IPS-18a (cell line): ENCODE results near the gene S100A2.
"Not testable (repeated sequence)": the region's sequence is repeated elsewhere in the genome, so short reads cannot be mapped to it uniquely, and the experiment has no call there.

ENCODE experiments used
- H3K27ac ChIP-seq: one replicate; pipeline ENCODE4 v1.5.1; 2013; ENCODE audit warnings: low read length
- H3K27me3 ChIP-seq: one replicate; pipeline ENCODE4 v1.6.1; 2013; ENCODE audit warnings: mild to moderate bottlenecking, low read length; ENCODE audit not compliant: control insufficient read depth, insufficient read depth
- H3K36me3 ChIP-seq: one replicate; pipeline ENCODE4 v1.6.1; 2013; ENCODE audit warnings: low read depth, low read length; ENCODE audit not compliant: control insufficient read depth
- H3K4me1 ChIP-seq: one replicate; pipeline ENCODE4 v1.6.1; 2013; ENCODE audit warnings: low read depth, low read length; ENCODE audit not compliant: control insufficient read depth
- H3K4me3 ChIP-seq: one replicate; pipeline ENCODE4 v1.5.1; 2013; ENCODE audit warnings: low read length
- H3K9ac ChIP-seq: one replicate; pipeline ENCODE4 v1.6.1; 2013; ENCODE audit warnings: mild to moderate bottlenecking, low read length, moderate library complexity
- H3K9me3 ChIP-seq: one replicate; pipeline ENCODE4 v1.6.1; 2013; ENCODE audit warnings: low read depth, low read length; ENCODE audit not compliant: control insufficient read depth

S100A2 gene

GRCh38 chr1:153534226-153534924, 31.3 kb downstream of the S100A2 start:
- Histone ChIP-seq H3K27me3 (peaks cover 6% of the 10 kb centered on the region), H3K4me1 (peaks cover 31% of the 10 kb centered on the region), H3K9me3 (no peaks in the 10 kb centered on the region), H3K4me3 (no peak overlapping the region), H3K36me3 (no peaks in the 10 kb centered on the region), H3K9ac (no peak overlapping the region), H3K27ac (no peak overlapping the region)

GRCh38 chr1:153533689-153534201, 31.9 kb downstream of the S100A2 start:
- Histone ChIP-seq H3K9me3 (no peaks in the 10 kb centered on the region), H3K4me1 (peaks cover 31% of the 10 kb centered on the region), H3K9ac (no peak overlapping the region), H3K27me3 (peaks cover 6% of the 10 kb centered on the region), H3K36me3 (no peaks in the 10 kb centered on the region), H3K4me3 (peak overlapping the region; percentile 38), H3K27ac (no peak overlapping the region)

DNA sequence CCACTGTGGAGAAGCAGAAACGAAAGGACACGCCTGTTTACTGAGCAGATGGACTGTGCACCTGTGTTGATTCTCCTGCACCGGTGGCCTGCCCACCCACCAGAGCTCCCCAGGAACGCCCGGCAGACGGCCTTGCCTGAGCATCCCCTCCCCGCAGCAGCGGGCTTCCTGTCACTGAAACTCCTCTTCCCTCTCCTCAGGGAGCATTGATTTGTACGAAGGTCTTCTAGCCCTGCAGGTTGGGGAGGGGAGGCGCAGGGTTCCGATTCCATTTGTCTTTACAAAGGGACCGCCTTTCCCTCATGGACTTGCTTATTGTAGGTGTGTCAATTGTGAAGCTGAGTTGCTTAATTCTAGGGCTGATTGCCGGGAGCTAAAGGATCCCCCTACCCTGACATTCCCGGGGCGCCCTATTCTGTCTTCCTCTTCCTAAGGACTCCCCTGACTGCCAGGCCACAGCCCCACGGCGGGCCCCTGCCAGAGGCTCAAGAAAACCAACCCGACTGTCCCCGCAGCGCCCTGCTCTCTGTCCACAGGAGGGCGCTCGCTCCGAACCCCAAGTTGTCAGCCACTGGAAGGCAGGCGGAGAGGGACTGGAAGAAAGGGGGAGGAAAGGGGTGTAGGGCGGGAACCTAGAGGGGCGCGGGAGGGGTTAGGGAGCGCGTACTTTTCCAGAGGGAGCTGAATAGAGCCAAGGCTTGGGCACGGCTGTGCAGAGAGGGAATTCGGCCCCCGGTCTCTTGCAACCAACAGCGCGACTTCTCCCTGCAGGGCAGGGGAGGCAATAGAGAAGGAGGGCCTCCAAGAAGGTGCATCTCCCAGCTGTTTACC, 32.7 kb downstream of the S100A2 start:
- H3K36me3 ChIP-seq: no peaks in the 10 kb centered on the region
- peak overlapping the region; percentile 38 for H3K4me3 ChIP-seq
- no peaks in the 10 kb centered on the region for H3K9me3 ChIP-seq
- peaks cover 6% of the 10 kb centered on the region for H3K27me3 ChIP-seq
- no peak overlapping the region for H3K9ac ChIP-seq
- H3K4me1 ChIP-seq: peaks cover 29% of the 10 kb centered on the region
- no peak overlapping the region for H3K27ac ChIP-seq

- Histone ChIP-seq H3K9ac (no peak overlapping the region), H3K4me3 (no peak overlapping the region), H3K27ac (no peak overlapping the region), H3K4me1 (peaks cover 31% of the 10 kb centered on the region), H3K36me3 (no peaks in the 10 kb centered on the region), H3K9me3 (no peaks in the 10 kb centered on the region), H3K27me3 (peaks cover 6% of the 10 kb centered on the region)
These were observed 33.5 kb downstream of the S100A2 start for GRCh38 chr1:153532181-153532580.

DNA sequence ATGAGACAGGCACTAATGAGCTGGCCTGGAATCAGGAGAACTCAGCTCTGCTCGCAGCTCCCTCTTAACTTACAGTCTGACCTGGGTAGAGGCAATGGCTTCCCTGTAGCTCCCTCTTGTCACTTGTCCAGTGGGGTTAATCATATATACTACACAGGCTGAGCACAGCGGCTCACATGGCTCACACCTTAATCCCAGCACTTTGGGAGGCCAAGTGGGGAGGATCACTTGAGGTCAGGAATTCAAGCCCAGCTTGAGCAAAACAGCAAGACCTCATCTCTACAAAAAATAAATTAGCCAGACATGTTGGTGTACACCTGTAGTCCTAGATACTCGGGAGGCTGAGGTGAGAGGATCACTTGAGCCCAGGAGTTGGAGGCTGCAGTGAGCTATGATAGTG, 34.0 kb downstream of the S100A2 start:
- Histone ChIP-seq H3K36me3 (no peaks in the 10 kb centered on the region), H3K9ac (no peak overlapping the region), H3K4me1 (peaks cover 31% of the 10 kb centered on the region), H3K9me3 (no peaks in the 10 kb centered on the region), H3K27ac (no peak overlapping the region), H3K27me3 (peaks cover 6% of the 10 kb centered on the region), H3K4me3 (no peak overlapping the region)

DNA sequence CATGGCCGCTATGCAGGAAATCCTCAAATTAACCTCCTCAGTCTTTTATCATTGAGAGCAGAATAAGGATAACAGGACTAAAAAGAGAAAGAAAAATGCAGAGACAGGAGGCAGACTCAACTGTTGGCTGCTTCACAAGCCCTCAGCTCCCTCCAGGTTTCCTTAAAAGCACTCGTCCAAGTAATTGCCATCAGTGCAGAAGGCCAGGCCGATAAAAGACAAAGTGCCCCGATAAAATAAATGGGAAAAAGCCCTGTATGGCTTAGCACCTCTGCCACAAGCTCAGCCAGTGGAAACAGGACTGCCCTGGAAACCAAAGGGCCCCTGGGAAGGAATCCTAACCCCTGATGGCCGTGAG, 38.0 kb downstream of the S100A2 start:
- Histone ChIP-seq H3K27ac (no peak overlapping the region), H3K9ac (no peak overlapping the region), H3K27me3 (no peaks in the 10 kb centered on the region), H3K4me1 (peaks cover 15% of the 10 kb centered on the region), H3K9me3 (no peaks in the 10 kb centered on the region), H3K4me3 (no peak overlapping the region), H3K36me3 (no peaks in the 10 kb centered on the region)

DNA sequence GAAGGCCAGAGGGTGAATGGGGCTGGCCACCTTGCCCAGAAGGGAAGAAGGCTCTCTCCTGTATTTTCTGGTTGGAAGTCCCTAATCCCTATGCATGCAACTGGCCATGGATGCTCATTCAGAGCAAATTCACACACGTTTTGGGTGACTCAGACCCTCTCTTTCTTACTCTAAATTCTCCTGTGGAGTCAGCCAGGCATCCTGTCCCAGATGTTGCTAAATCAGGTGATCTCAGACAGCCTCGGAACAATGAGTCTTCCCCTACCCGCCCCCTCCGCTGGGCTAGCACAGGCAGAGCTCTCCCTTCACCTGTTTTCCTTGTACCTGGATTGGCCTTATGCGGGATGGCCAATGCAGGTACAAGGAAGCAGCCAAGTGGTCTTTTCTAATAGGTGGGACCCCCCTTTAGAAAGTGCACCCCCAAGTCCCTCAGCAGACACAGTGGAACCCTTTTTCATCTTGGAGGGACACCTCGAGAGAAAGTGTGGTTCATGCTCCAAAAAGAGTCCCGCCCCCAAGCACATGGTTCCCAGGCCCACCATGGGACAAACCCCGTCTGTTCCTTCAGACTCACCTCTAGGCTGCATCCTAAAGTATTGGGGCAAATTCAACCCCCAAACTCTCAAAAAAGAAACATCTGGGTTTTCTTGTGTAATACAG, 38.5 kb downstream of the S100A2 start:
- Histone ChIP-seq H3K9ac (no peak overlapping the region), H3K4me3 (no peak overlapping the region), H3K4me1 (peaks cover 10% of the 10 kb centered on the region), H3K36me3 (no peaks in the 10 kb centered on the region), H3K9me3 (no peaks in the 10 kb centered on the region), H3K27ac (no peak overlapping the region), H3K27me3 (no peaks in the 10 kb centered on the region)

GRCh38 chr1:153526132-153526543, 39.5 kb downstream of the S100A2 start:
- H3K9me3 ChIP-seq: no peaks in the 10 kb centered on the region
- H3K36me3 ChIP-seq: no peaks in the 10 kb centered on the region
- H3K9ac ChIP-seq: no peak overlapping the region
- H3K4me1 ChIP-seq: peaks cover 8% of the 10 kb centered on the region
- no peak overlapping the region for H3K27ac ChIP-seq
- no peaks in the 10 kb centered on the region for H3K27me3 ChIP-seq
- no peak overlapping the region for H3K4me3 ChIP-seq

GRCh38 chr1:153525088-153525728, 40.4 kb downstream of the S100A2 start:
- no peak overlapping the region for H3K27ac ChIP-seq
- no peaks in the 10 kb centered on the region for H3K9me3 ChIP-seq

DNA sequence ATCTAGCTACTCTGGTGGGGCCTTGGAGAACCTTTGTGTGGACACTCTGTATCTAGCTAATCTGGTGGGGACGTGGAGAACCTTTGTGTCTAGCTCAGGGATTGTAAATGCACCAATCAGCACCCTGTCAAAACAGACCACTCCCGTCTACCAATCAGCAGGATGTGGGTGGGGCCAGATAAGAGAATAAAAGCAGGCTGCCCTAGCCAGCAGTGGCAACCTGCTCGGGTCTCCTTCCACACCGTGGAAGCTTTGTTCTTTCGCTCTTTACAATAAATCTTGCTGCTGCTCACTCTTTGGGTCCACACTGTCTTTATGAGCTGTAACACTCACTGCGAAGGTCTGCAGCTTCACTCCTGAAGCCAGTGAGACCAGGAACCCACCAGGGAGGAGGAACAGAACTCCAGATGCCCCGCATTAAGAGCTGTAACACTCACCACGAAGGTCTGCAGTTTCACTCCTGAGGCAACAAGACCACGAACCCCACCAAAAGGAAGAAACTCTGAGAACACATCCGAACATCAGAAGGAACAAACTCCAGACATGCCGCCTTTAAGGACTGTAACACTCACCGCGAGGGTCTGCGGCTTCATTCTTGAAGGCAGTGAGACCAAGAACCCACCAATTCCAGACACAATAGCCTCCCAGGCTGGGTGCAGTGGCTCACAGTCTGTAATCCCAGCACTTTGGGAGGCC, 43.1 kb downstream of the S100A2 start:
- not testable (repeated sequence) for H3K36me3 ChIP-seq, H3K9ac ChIP-seq, H3K4me3 ChIP-seq, H3K27ac ChIP-seq, H3K9me3 ChIP-seq, H3K27me3 ChIP-seq
- H3K4me1 ChIP-seq: peaks cover 15% of the 10 kb centered on the region

More at GRCh38 chr1:153525088-153525728, 40.4 kb downstream of the S100A2 start:
- Histone ChIP-seq H3K9ac (no peak overlapping the region), H3K27me3 (no peaks in the 10 kb centered on the region), H3K36me3 (no peaks in the 10 kb centered on the region), H3K4me1 (peaks cover 14% of the 10 kb centered on the region), H3K4me3 (no peak overlapping the region)

- not testable (repeated sequence) for H3K9me3 ChIP-seq, H3K27me3 ChIP-seq, H3K4me3 ChIP-seq, H3K27ac ChIP-seq, H3K9ac ChIP-seq, H3K36me3 ChIP-seq
- H3K4me1 ChIP-seq: peaks cover 11% of the 10 kb centered on the region
These were observed 43.8 kb downstream of the S100A2 start for GRCh38 chr1:153521808-153522207.
